Inferior parietal cortex (tissue), 1 donor: ENCODE measurements around the gene FILIP1L.
A peak's percentile ranks its signal among the peaks of the same experiment; 100 is the strongest.

Source experiments
- DNase-seq: peaks from one replicate; pipeline ENCODE4 v3.0.0-alpha.2; 2016; ENCODE audit errors: extremely low spot score

The FILIP1L gene

GRCh38 chr3:100009276-100010086 is 104.8 kb downstream of the FILIP1L start:
- no peak for DNase-seq

- DNase-seq: no peak
Measured at GRCh38 chr3:100008081-100008698, 106.1 kb downstream of the FILIP1L start.

- no peak for DNase-seq
Measured at GRCh38 chr3:100007313-100007712, 107.0 kb downstream of the FILIP1L start.

GRCh38 chr3:100006570-100007271 is 107.6 kb downstream of the FILIP1L start:
- no peak for DNase-seq

GRCh38 chr3:100005665-100006393 is 108.5 kb downstream of the FILIP1L start:
- no peak for DNase-seq

- DNase-seq: no peak
Measured at GRCh38 chr3:100004931-100005330, 109.4 kb downstream of the FILIP1L start.

- no peak for DNase-seq
Measured at GRCh38 chr3:100003609-100004503, 110.4 kb downstream of the FILIP1L start.

- DNase-seq: peak; percentile 38
Measured at GRCh38 chr3:100002599-100003350, 111.5 kb downstream of the FILIP1L start.

- DNase-seq: no peak
Measured at GRCh38 chr3:100001526-100002270, 112.6 kb downstream of the FILIP1L start.

- no peak for DNase-seq
Measured at GRCh38 chr3:100001083-100001482, 113.2 kb downstream of the FILIP1L start.

- DNase-seq: no peak
Measured at GRCh38 chr3:99999536-99999935, 114.8 kb downstream of the FILIP1L start.

- DNase-seq: no peak
Measured at GRCh38 chr3:99997293-99997692, 117.0 kb downstream of the FILIP1L start.

GRCh38 chr3:99990179-99990578 is 124.1 kb downstream of the FILIP1L start:
- DNase-seq: no peak

- no peak for DNase-seq
Measured at GRCh38 chr3:99984668-99985067, 129.6 kb downstream of the FILIP1L start.

- no peak for DNase-seq
Measured at GRCh38 chr3:99984139-99984538, 130.2 kb downstream of the FILIP1L start.

- no peak for DNase-seq
Measured at GRCh38 chr3:99982650-99983049, 131.7 kb downstream of the FILIP1L start.

- DNase-seq: no peak
Measured at GRCh38 chr3:99981138-99981537, 133.2 kb downstream of the FILIP1L start.

GRCh38 chr3:99980606-99981005 is 133.7 kb downstream of the FILIP1L start:
- DNase-seq: no peak

GRCh38 chr3:99978221-99978620 is 136.1 kb downstream of the FILIP1L start:
- no peak for DNase-seq

GRCh38 chr3:99976584-99976983 is 137.7 kb downstream of the FILIP1L start:
- DNase-seq: no peak
